A549 treated with dexamethasone at 1 μM for 4 hours (cell line): ENCODE measurements around the gene YDJC. TPM values are rescaled to one million over a fixed set of nuclear protein-coding genes. Genes with fewer than 3 reads are reported as not detected.

Source experiments
- total RNA-seq: library from RNA; stranded (reverse); fragments of 200-300 nt; extraction: Qiagen RNA extraction; gene quantifications from 5 replicates; pipeline ENCODE4 v1.2.3, GENCODE V29; 2022

The YDJC gene, protein sequence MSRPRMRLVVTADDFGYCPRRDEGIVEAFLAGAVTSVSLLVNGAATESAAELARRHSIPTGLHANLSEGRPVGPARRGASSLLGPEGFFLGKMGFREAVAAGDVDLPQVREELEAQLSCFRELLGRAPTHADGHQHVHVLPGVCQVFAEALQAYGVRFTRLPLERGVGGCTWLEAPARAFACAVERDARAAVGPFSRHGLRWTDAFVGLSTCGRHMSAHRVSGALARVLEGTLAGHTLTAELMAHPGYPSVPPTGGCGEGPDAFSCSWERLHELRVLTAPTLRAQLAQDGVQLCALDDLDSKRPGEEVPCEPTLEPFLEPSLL
- total RNA-seq = 33.5 to 47.4 TPM (median 46.0 TPM) in 5 replicates

DNA sequence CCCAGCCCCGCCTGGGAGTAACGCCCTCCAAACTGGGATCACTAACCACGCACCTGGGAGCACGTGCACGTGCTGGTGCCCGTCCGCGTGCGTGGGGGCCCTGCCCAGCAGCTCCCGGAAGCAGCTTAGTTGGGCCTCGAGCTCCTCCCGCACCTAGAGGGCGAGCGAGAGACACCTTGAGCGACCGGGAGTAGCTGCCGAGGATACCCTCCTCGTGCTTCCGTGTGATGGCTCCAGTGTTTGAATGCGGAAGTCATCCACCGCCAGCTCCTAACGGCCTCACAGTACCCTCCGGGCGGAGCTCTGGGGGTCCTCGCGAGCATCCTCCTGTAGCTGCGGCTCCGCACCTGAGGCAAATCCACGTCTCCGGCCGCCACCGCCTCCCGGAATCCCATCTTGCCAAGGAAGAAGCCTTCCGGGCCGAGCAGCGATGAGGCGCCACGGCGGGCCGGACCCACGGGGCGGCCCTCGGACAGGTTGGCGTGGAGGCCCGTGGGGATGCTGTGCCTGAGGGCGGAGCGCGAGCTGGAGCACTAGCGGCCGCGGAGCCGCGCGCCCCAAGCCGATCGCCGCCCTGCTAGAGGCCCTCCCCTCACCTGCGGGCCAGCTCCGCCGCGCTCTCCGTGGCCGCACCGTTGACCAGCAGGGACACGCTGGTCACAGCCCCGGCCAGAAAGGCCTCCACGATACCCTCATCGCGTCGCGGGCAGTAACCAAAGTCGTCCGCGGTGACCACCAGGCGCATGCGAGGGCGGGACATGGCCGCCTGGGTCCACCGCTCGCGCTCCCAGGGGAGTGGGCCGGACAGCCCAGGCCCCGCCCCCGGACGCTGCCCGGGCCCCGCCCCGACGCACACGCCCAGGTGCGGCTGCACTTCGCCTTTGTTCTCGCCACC is at the start of gene YDJC:
TSS of gene YDJC (minus strand) at position 768 of the 895 bp plus-strand sequence. CDS start at position 760, 8 bp downstream.

DNA sequence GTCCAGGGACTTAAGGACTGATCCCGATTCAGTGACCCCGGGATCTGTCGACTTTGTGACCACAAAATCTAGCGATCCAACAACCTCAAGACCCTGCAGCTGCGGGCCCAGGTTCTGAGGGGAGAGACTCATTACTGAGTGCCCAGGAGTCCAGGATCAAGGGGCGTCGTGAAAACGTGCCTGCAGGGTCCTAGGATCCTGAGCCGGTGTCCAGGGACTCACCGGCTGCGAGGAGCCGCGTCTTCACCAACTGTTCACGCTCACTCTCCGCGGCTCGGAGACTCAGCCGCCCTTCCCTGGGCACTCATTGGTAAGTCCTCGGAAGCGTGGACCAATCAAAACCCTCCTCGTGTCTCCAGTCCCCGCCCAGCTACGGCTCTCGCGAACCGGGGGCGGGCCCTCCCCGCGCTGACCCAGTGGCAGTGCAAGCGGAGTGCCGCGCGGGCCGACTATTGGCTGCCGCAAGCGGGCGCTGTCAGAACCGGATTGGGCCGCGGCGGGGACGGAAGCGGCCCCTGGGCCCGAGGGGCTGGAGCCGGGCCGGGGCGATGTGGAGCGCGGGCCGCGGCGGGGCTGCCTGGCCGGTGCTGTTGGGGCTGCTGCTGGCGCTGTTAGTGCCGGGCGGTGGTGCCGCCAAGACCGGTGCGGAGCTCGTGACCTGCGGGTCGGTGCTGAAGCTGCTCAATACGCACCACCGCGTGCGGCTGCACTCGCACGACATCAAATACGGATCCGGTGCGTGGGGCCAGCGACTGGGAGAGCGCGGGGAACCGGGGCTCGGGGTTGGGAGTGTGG is 12.2 kb upstream of the YDJC start, which contains the start of gene SDF2L1:
TSS of gene SDF2L1 (plus strand) at position 514 of the 795 bp plus-strand sequence. CDS start at position 549, 35 bp downstream.

DNA sequence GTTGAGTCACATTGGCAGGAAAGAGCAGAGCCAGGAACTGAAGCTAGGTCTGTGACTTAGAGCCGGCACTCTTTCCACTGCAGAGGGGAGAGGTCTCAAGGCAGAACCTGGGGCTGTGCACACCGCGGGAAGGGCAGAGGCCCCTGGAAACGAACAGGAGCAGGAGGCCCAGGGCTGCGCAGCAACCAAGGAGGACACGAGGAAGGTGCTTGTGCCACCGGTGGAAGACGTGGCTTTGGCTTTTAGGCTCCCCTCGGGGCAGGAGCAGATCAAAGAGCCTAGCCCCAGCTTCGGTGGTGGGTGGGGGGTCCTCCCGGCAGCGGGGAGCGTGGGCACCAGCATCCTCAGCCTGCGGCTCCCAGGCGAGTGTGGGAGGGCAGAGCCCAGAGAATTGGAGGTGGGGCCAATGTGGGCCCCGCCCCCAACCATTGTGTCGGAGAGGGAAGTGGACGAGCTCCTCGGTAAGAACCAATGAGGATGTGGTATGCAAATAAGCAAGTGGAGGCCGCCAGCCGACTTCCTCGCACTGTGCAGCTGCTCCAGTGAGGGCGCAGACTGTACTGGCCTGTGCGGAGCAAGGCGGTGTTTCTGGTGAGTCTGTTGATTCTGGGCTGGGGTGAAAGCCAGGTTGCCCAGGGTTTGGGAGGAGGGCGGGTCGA is 2.5 kb upstream of the YDJC start, which contains the start of gene CCDC116:
TSS of gene CCDC116 (plus strand) at position 524 of the 659 bp plus-strand sequence. CDS start 422 bp downstream, outside the sequence.

Other genes starting within 250 kb of the YDJC start
- gene RIMBP3B, start 246.3 kb downstream of the YDJC start, total RNA-seq = 0.24 to 0.45 TPM (median 0.37 TPM) in 5 replicates
- gene HIC2, start 212.7 kb downstream of the YDJC start, total RNA-seq = 1.9 to 3.0 TPM (median 2.9 TPM) in 5 replicates
- 0.56 to 0.84 TPM (median 0.71 TPM) in 5 replicates for gene TMEM191C, start 162.6 kb downstream of the YDJC start, total RNA-seq
- 0.18 to 0.28 TPM (median 0.22 TPM) in 4 of 5 replicates, not detected in the other for gene RIMBP3C, start 78.6 kb downstream of the YDJC start, total RNA-seq
- gene UBE2L3, start 62.3 kb downstream of the YDJC start, total RNA-seq = 61.9 to 78.8 TPM (median 66.0 TPM) in 5 replicates
- gene CCDC116, start 2.7 kb upstream of the YDJC start, total RNA-seq = 0.06 to 0.14 TPM (median 0.09 TPM) in 3 of 5 replicates, not detected in the others
- 34.8 to 45.7 TPM (median 38.7 TPM) in 5 replicates for gene SDF2L1, start 12.3 kb upstream of the YDJC start, total RNA-seq
- gene PPIL2, start 36.0 kb upstream of the YDJC start, total RNA-seq = 13.8 to 22.5 TPM (median 19.9 TPM) in 5 replicates
- 0.05 to 0.72 TPM (median 0.38 TPM) in 5 replicates for gene YPEL1, start 105.8 kb upstream of the YDJC start, total RNA-seq
- 46.9 to 86.1 TPM (median 76.1 TPM) in 5 replicates for gene MAPK1, start 237.6 kb upstream of the YDJC start, total RNA-seq